Activated naive CD4-positive, alpha-beta T cell treated with anti-CD3 and anti-CD28 coated beads, Interleukin-2, amount 50 U/mL, for 16 hours (primary cell): ENCODE data around the gene S100B.

Experiments
- DNase-seq: peaks from one replicate; pipeline ENCODE4 v3.0.0-alpha.2; 2020

S100B gene

GRCh38 chr21:46557919-46558392 lies 46.9 kb downstream of the S100B start:
- DNase-seq = no peak

GRCh38 chr21:46557469-46557868 lies 47.4 kb downstream of the S100B start:
- no peak for DNase-seq

DNA sequence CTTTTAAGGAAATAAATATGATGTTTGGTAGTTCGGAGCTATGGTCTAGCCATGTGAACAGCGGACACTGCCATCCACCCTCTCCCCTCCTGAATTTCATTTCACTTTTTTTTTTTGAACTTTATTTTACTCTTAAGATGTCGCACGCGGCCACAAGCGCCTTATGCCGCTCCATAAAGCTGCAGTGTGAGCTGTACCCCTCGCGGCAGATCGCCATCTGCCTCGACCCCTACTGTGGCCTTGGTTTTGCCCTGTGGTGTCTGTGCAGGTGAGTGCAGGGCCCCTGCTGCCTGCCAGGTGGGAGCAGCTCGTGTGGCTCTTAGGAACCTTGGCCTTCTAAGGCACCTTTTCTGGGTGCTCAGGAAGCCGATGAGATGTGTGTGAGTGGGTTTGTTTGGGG lies 48.1 kb downstream of the S100B start:
- no peak for DNase-seq

DNA sequence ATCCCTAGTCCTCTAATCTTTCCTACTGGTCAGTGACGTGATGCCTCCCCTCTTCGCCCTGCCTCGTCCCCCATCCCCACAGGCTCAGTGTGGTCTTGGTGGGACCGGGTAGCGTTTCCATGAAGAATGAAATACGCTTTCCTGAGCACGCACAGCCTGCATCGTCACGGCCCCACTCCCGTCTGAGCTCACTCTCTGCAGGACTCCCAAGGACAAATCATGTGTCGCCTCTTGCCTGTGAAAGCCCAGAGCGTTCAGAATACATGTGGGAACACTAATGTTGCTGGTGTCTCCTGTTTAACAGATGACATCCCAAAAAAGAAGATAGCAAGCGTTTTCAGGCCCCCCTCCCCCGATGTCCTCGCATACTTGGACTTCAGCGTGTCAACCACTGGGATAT lies 49.2 kb downstream of the S100B start:
- no peak for DNase-seq

DNA sequence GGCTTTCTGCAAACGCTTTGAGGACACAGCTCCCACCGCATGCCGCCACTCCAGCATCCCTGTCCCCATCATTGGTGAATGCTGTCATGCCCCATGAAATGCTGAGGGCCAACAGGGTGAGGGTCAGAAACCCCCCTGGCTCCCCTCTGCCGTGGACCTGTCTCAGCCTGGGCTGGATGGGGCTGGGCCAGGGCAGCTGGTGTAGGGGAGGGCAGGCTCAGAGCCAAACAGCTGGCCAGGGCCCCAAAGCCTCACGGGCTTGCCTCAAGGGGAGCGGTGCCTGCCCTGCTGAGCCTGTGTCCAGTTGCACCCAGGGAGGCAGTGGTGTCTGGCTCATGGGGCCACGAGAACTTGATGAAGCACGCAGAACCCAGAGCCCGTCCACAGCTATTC lies 49.7 kb downstream of the S100B start:
- no peak for DNase-seq

DNA sequence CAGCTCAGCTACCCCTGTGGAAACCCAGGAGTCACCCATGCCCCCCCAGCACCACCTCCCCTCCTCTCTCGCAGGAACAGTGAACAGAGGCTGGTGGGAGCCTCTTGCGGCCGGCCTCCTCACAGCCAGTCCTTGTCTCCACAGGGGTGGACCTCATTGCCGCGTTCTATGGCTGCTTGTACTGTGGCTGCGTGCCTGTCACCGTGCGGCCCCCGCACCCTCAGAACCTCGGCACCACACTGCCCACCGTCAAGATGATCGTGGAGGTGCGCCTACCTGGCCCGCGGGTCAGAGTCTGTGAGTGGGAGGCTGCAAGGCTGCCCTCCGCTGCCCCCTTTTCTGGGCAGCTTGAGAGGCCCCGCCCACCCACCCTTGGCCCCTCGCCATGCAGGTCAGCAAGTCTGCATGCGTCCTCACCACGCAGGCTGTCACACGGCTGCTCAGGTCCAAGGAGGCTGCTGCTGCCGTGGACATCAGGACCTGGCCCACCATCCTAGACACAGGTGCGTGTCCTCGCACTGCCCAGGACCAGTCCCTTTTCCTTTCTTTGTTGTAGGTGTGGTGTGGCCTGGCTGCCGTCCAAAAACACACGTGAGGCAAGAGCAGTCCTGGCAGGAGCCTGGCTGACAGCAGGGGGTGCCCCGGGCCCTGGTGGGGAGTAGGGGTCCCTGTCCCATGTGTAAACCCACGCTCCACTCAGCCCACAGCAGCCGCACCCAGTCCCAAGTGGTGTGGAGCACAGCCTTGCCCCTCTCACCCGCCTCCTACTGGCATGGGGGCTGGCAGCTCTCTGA lies 50.3 kb downstream of the S100B start:
- no peak for DNase-seq

GRCh38 chr21:46553993-46554392 lies 50.9 kb downstream of the S100B start:
- DNase-seq = no peak

DNA sequence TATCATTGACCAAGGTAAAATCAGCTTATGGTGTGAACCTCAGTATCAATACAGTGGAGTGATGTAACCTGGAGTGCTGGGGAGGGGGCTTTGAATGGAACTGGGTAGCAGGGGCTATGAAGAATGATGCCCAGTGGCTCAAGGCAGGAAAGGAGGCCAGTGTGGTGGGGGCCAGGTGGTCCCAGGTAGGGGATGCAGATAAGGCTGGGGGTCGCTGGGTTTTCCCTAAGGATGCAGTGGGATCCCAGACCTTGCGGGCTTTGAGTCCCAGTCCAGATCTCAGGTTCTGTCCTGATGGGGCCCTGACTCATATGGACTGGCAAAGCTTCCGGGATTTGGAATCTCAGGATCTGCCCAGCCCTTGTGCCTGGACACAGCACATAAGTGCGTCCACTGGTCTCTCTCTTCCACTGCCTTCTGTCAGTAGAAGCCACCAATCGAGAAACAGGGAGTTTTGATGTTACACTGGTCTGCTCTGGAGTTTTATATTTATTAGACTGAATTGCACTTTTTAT lies 52.0 kb downstream of the S100B start:
- DNase-seq = no peak

- no peak for DNase-seq
Measured at GRCh38 chr21:46552274-46552673, 52.6 kb downstream of the S100B start.

- peak; percentile 35 for DNase-seq
Measured at GRCh38 chr21:46551636-46552241, 53.1 kb downstream of the S100B start.

DNA sequence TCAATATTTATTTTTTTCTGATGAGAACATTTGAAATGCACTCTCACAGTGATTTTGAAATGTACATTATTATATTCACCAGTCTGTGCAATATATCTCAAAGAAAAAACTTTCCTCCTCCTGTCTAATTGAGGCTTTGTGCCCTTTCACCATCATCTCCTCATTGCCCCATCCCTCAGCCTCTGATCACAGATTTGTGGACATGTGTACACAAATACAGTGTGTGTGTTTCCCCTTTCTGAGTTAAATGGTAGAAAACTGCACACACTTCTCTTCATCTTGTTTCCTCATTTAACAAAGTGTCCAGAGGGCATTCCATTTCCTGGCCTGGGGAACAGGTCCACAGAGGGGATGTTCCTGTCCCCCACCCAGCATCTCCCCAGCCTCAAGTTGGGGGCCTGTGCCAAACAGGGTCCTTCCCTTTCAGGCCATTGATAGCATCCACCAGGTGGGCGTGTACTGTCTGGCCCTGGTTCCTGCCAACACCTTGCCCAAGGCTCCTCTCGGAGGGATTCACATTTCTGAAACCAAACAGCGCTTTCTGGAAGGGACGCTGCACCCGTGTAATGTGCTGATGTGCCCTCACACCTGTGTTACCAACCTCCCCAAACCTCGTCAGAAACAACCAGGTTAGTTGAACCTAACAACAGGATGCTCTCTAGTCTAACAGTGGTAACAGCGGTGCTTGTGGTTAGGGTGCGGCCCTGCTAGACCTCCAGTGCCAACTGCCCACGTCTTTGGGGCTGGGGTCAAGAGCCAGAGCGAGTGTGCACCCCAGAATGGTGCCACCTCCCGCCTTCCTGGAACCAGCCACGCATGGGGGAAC lies 54.6 kb downstream of the S100B start:
- DNase-seq = no peak

DNA sequence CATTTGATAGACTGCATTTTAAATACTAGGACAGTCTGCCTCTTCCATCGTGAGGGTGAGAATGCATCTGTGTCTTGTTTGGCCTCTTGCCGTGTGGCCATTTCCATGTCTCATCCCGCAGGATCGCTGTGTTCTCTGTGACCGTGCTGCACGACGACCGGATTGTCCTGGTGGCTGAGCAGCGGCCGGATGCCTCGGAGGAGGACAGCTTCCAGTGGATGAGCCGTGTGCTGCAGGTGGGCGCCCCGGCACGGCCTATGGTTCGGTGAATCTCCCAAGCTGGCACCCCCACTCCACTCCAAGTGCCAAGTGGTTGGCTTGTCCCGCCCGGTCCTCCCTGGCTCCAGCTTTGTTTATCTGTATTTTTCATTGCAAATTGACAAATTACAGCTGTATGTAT lies 55.2 kb downstream of the S100B start:
- no peak for DNase-seq
